Measurements from ENCODE around the gene ZBTB21. TPM values are rescaled to one million over a fixed set of nuclear protein-coding genes. Genes with fewer than 3 reads are reported as not detected.

ZBTB21 gene
- total RNA-seq, 1 donor from 2014 or later = 20.9 TPM

DNA sequence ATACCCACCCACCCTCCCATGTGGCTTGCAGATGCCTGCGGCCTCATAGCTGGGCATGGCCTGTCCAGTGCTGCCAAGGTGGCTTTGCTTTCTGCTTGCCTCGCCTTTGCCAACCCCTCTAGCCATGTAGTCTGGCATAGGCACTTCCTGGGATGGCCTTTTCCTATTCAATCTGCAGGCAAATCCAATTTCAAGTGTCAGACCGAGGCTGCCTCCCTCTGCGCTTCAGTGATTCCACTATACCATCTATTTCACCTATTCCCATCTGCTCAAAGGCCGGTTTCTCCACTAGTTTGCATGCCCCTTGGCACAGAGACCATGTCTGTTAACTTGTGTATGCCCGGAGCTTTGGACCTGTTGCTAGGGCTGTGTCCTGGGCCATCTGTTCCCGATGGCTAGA, 3.8 kb upstream of the ZBTB21 start:
- Mint-ChIP-seq H3K4me1 (ENCODE audit: unreplicated experiment) (peaks cover 35% of the 10 kb centered on the region), H3K9me3 (ENCODE audit: unreplicated experiment) (no peaks in the 10 kb centered on the region), H3K4me3 (ENCODE audit: unreplicated experiment) (no peak overlapping the region), H3K36me3 (ENCODE audit: unreplicated experiment) (no peaks in the 10 kb centered on the region), H3K27ac (ENCODE audit: unreplicated experiment) (no peak overlapping the region), H3K27me3 (ENCODE audit: unreplicated experiment) (no peaks in the 10 kb centered on the region)
- no peak for DNase-seq (ENCODE audit: extremely low spot score, unreplicated experiment)
- TF ChIP-seq, protein P1, sequence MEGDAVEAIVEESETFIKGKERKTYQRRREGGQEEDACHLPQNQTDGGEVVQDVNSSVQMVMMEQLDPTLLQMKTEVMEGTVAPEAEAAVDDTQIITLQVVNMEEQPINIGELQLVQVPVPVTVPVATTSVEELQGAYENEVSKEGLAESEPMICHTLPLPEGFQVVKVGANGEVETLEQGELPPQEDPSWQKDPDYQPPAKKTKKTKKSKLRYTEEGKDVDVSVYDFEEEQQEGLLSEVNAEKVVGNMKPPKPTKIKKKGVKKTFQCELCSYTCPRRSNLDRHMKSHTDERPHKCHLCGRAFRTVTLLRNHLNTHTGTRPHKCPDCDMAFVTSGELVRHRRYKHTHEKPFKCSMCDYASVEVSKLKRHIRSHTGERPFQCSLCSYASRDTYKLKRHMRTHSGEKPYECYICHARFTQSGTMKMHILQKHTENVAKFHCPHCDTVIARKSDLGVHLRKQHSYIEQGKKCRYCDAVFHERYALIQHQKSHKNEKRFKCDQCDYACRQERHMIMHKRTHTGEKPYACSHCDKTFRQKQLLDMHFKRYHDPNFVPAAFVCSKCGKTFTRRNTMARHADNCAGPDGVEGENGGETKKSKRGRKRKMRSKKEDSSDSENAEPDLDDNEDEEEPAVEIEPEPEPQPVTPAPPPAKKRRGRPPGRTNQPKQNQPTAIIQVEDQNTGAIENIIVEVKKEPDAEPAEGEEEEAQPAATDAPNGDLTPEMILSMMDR (IDR thresholded peaks at IDR 0.05) = no peak

DNA sequence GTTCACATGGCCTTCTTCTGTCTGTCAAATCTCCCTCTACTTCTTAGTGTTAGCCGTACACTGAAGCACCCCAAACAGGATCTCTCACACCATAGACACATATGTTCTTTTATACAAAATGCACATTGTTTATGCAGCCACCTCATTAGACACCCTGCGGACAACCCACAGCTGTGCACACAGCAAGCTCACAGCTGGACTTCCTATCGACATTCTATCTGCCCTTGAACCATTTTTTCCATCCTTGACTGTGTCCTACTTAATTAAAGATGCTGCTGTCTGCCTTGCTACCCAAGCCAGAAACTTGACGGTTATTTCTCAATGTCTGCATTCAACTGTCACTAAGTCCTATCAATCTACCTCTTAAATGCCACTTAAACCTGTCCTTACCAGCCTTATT, 3.2 kb upstream of the ZBTB21 start:
- H3K4me1 Mint-ChIP-seq (ENCODE audit: unreplicated experiment) = peaks cover 41% of the 10 kb centered on the region
- TF ChIP-seq, protein P1 (IDR thresholded peaks at IDR 0.05) = no peak
- H3K9me3 Mint-ChIP-seq (ENCODE audit: unreplicated experiment) = no peaks in the 10 kb centered on the region
- no peaks in the 10 kb centered on the region for H3K36me3 Mint-ChIP-seq (ENCODE audit: unreplicated experiment)
- no peak for DNase-seq (ENCODE audit: extremely low spot score, unreplicated experiment)
- no peaks in the 10 kb centered on the region for H3K27me3 Mint-ChIP-seq (ENCODE audit: unreplicated experiment)
- H3K4me3 Mint-ChIP-seq (ENCODE audit: unreplicated experiment) = peak overlapping the region; percentile 44
- H3K27ac Mint-ChIP-seq (ENCODE audit: unreplicated experiment) = peak overlapping the region; percentile 36

DNA sequence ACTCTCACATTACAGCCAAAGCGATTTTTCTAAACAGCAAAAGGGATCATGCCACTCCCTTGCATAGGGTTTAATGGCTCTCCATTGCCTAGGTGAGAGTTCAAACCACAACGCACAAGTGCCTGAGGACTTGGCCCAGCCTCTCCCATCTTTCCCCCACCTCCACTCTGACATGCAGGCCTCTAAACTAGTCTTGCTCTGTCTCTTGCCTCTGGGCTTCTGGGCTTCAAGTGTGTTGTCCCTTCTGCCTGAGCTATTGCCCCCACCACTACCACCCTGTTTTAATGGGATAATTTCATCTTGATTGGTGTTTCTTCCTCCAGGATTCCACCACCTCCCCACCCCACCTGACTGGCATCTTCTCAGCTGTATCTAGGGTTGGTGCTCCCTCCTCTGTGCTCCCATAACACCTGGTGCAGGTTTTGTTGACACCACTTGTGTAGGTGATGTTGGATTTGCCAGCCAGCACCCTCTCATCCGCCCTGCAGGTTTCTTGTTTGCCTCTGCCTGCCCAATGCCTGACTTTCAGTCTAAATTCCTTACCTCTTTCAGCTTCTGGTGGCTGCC, 2.7 kb upstream of the ZBTB21 start:
- Mint-ChIP-seq H3K4me3 (ENCODE audit: unreplicated experiment) (peak overlapping the region; percentile 59), H3K36me3 (ENCODE audit: unreplicated experiment) (no peaks in the 10 kb centered on the region), H3K9me3 (ENCODE audit: unreplicated experiment) (no peaks in the 10 kb centered on the region), H3K4me1 (ENCODE audit: unreplicated experiment) (peaks cover 43% of the 10 kb centered on the region), H3K27ac (ENCODE audit: unreplicated experiment) (peak overlapping the region; percentile 36), H3K27me3 (ENCODE audit: unreplicated experiment) (no peaks in the 10 kb centered on the region)
- TF ChIP-seq, protein P1 (IDR thresholded peaks at IDR 0.05) = no peak
- DNase-seq (ENCODE audit: extremely low spot score, unreplicated experiment) = peak; percentile 46

DNA sequence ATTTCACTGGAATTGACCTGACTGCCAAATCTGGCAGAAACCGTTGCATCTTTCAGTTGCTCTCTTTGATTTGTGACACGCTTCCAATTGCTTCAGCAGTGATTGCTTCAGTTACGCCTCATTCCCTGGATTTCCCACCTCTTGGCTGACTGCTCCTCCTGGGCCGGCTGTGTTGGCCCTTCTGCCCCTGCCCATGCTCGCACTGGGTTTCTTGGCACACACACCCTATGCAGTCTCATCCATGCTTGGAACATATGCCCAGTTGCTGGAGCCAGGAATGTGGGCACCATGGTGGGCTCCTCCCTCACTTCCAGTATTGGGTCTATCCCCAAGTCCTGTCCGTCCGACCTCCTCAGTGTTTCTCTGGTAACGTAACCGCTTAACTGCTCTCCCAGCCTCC, 2.2 kb upstream of the ZBTB21 start:
- Mint-ChIP-seq H3K27ac (ENCODE audit: unreplicated experiment) (peak overlapping the region; percentile 36), H3K4me1 (ENCODE audit: unreplicated experiment) (peaks cover 48% of the 10 kb centered on the region), H3K27me3 (ENCODE audit: unreplicated experiment) (no peaks in the 10 kb centered on the region), H3K36me3 (ENCODE audit: unreplicated experiment) (peaks cover 5% of the 10 kb centered on the region), H3K4me3 (ENCODE audit: unreplicated experiment) (peak overlapping the region; percentile 59), H3K9me3 (ENCODE audit: unreplicated experiment) (no peaks in the 10 kb centered on the region)
- peak; percentile 69 for DNase-seq (ENCODE audit: extremely low spot score, unreplicated experiment)
- TF ChIP-seq, protein P1 (IDR thresholded peaks at IDR 0.05) = no peak

DNA sequence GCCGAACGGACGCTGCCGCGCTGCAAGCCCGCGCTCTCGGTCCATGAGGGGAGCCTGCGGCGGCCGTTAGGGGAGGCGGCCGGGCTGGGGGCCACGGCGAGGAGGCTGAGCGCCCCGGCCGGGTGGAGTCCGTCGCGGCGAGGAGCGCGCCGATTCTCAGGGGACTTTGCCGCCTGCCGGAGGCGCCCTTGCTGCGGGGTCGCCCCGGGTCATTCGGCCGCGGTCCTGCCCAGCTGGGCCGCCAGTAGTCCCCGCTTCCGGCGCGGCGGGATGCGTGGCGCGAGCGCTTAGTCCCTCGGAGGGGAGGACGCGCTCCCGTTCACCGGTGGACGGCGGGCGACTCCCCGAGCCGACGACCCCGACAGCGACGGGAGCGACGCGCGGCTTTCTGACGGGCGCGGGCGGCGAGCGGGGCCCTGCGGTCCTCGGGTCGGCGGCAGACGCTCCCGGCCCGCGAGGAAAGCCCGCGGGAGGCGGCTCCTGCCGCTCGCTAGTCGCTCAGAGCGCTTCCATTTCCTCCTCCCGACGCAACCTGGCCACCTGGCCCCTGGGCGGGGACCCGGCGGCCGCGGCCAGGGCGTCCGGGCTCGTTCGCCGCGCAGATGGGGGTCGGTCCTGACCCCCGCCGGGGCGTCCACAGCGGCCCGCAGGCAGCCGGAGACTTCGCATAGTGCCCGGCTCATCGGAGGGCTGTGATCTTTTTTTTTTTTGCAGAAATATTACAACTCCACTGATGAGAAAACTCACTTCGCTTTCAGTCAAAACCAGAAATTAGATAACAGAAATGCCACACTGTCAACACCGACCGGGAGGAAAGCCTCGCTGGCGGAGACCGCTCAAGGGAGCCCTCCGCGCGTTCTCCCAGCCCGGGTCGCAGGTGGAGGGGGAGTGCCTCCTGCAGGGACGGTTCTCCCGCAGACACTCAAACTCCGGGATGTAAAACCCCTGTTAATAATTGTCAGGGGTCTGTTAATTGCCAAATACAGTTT, 641 bp upstream of the ZBTB21 start:
- Mint-ChIP-seq H3K4me3 (ENCODE audit: unreplicated experiment) (peak overlapping the region; percentile 82), H3K27me3 (ENCODE audit: unreplicated experiment) (no peaks in the 10 kb centered on the region), H3K4me1 (ENCODE audit: unreplicated experiment) (peaks cover 51% of the 10 kb centered on the region), H3K27ac (ENCODE audit: unreplicated experiment) (peak overlapping the region; percentile 86), H3K36me3 (ENCODE audit: unreplicated experiment) (peaks cover 10% of the 10 kb centered on the region), H3K9me3 (ENCODE audit: unreplicated experiment) (no peaks in the 10 kb centered on the region)
- DNase-seq (ENCODE audit: extremely low spot score, unreplicated experiment) = peak; percentile 83
- TF ChIP-seq, protein P1 (IDR thresholded peaks at IDR 0.05) = no peak

Data from osteocyte (in vitro differentiated cells).